Nephron progenitor cell (in vitro differentiated cells): Measurements from ENCODE around the gene SLC34A2.

Source experiments
- DNase-seq: peaks from one replicate; pipeline ENCODE4 v3.0.0; 2021
- H3K27ac Mint-ChIP-seq: 2 replicates; pipeline ENCODE4 v1.8.0; 2021; ENCODE audit warnings: mild to moderate bottlenecking, moderate library complexity, mixed read lengths
- H3K27me3 Mint-ChIP-seq: 2 replicates; pipeline ENCODE4 v1.8.0; 2021; ENCODE audit warnings: mild to moderate bottlenecking, low read depth, mixed read lengths; ENCODE audit not compliant: poor library complexity
- H3K36me3 Mint-ChIP-seq: 2 replicates; pipeline ENCODE4 v1.8.0; 2021; ENCODE audit warnings: low read depth, mixed read lengths
- H3K4me1 Mint-ChIP-seq: 2 replicates; pipeline ENCODE4 v1.8.0; 2021; ENCODE audit warnings: mixed read lengths
- H3K4me3 Mint-ChIP-seq: 2 replicates; pipeline ENCODE4 v1.8.0; 2021; ENCODE audit warnings: mild to moderate bottlenecking, moderate library complexity, mixed read lengths
- H3K9me3 Mint-ChIP-seq: 2 replicates; pipeline ENCODE4 v1.8.0; 2021; ENCODE audit warnings: mild to moderate bottlenecking, moderate library complexity, mixed read lengths
- CTCF ChIP-seq: fragments of 200-600 bp; sonication (generic); IDR thresholded peaks from 2 replicates; pipeline ENCODE4 v1.5.0; 2021; ENCODE audit warnings: antibody characterized with exemption

SLC34A2 gene

GRCh38 chr4:25697516-25697915 lies 41.9 kb downstream of the SLC34A2 start:
- Mint-ChIP-seq H3K27me3 (peaks cover 5% of the 10 kb centered on the region), H3K4me3 (no peak overlapping the region), H3K36me3 (no peaks in the 10 kb centered on the region), H3K9me3 (peaks cover 7% of the 10 kb centered on the region), H3K27ac (peak overlapping the region; percentile 25), H3K4me1 (no peaks in the 10 kb centered on the region)
- DNase-seq, result no peak
- TF ChIP-seq CTCF, result no peak

DNA sequence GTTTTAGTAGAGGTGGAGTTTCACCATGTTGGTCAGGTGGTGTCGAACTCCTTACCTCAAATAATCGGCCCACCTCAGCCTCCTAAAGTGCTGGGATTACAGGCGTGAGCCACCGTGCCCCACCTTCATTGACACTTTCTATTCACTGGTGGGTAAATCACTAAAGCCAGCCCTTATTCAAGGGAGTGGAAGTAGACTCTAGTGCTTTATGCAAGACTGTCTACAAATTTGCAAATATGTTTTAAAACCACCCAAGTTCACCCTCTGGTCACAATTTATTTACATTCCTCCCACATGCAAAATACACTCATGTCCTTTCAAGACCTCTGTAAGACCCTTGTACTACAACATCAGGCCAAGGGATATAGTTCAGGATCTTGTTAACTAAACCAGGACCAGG lies 45.0 kb downstream of the SLC34A2 start:
- H3K4me1 Mint-ChIP-seq, result no peaks in the 10 kb centered on the region
- no peak overlapping the region for H3K27ac Mint-ChIP-seq
- DNase-seq, result no peak
- H3K9me3 Mint-ChIP-seq, result peaks cover 4% of the 10 kb centered on the region
- H3K4me3 Mint-ChIP-seq, result no peak overlapping the region
- no peak for TF ChIP-seq CTCF
- H3K27me3 Mint-ChIP-seq, result peaks cover 5% of the 10 kb centered on the region
- H3K36me3 Mint-ChIP-seq, result no peaks in the 10 kb centered on the region

DNA sequence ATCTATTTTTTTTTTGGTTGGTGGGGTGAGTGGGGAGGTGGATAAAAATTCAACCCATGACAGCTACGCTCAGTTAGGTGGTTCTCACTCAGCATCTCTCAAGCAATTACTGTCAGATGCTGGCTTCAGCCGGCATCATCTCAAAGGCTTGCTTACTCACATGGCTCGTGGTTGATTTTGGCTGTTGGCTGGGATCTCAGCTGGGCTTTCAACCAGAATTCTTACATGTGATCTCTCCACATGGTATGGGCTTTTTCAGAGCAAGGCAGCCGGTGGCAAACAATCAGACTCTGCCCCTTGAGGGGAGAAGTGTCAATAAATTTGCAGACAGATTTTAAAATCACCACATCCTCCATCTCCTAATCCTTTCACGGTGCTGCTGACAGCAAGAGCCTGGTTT lies 47.2 kb downstream of the SLC34A2 start:
- Mint-ChIP-seq H3K4me3 (no peak overlapping the region), H3K4me1 (no peaks in the 10 kb centered on the region), H3K27ac (no peak overlapping the region), H3K9me3 (no peaks in the 10 kb centered on the region), H3K36me3 (no peaks in the 10 kb centered on the region), H3K27me3 (peaks cover 5% of the 10 kb centered on the region)
- no peak for DNase-seq
- no peak for TF ChIP-seq CTCF

DNA sequence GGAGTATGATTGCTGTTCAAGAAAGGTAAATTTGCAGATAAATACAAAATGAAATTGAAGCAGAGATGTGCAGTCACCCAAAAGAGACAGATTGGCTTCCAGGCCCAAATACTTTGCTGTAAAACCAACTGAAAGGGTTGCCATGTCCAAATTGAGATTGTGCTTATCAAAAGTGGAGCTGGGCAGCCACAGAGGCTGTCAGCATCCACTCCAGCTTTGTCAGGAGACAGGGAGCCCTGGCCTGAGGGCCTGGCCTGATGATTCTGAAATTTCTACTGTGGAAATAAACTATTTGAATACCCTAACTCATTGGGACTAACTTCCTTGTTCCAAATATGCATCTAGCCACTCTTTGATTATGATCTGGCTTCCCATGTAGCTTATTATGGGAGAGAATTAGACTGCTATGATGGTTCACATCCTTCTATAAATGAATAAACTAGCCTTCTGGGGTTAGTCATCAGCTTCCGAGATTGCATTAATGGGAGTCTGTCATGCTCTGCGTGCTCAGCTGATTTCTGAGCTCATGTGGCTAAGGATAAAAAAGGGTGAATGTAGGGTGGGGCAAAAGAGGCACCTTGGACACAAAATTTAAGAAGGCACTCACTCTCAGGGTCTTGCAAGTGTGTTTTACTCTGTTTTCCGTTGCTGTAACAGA lies 48.2 kb downstream of the SLC34A2 start:
- Mint-ChIP-seq H3K27ac (no peak overlapping the region), H3K36me3 (no peaks in the 10 kb centered on the region), H3K9me3 (peaks cover 3% of the 10 kb centered on the region), H3K4me1 (no peaks in the 10 kb centered on the region), H3K27me3 (peaks cover 8% of the 10 kb centered on the region), H3K4me3 (no peak overlapping the region)
- TF ChIP-seq CTCF, result no peak
- no peak for DNase-seq

- no peak for DNase-seq
- peaks cover 4% of the 10 kb centered on the region for H3K36me3 Mint-ChIP-seq
- H3K27ac Mint-ChIP-seq, result no peak overlapping the region
- H3K4me1 Mint-ChIP-seq, result no peaks in the 10 kb centered on the region
- no peak overlapping the region for H3K4me3 Mint-ChIP-seq
- H3K9me3 Mint-ChIP-seq, result peaks cover 8% of the 10 kb centered on the region
- peaks cover 8% of the 10 kb centered on the region for H3K27me3 Mint-ChIP-seq
- TF ChIP-seq CTCF, result no peak
These were observed 48.9 kb downstream of the SLC34A2 start for GRCh38 chr4:25704516-25704915.

- DNase-seq, result no peak
- H3K9me3 Mint-ChIP-seq, result peaks cover 11% of the 10 kb centered on the region
- peaks cover 9% of the 10 kb centered on the region for H3K27me3 Mint-ChIP-seq
- H3K27ac Mint-ChIP-seq, result no peak overlapping the region
- no peak for TF ChIP-seq CTCF
- no peak overlapping the region for H3K4me3 Mint-ChIP-seq
- no peaks in the 10 kb centered on the region for H3K4me1 Mint-ChIP-seq
- peaks cover 4% of the 10 kb centered on the region for H3K36me3 Mint-ChIP-seq
These were observed 55.0 kb downstream of the SLC34A2 start for GRCh38 chr4:25710637-25711036.
